H1 (cell line): ENCODE data around the gene APBA2. TPM values are rescaled to one million over a fixed set of nuclear protein-coding genes. Genes with fewer than 3 reads are reported as not detected.

Experiments used
- EP300 ChIP-seq, 2 experiments: IDR thresholded peaks; 1 replicate in 1 of 2; 2 replicates in 1 of 2; pipeline ENCODE4 v1.6.1; 2011 to 2012; ENCODE audit warnings: low read depth in 2 of 2, low read length in 2 of 2, mild to moderate bottlenecking in 2 of 2, borderline replicate concordance in 1 of 2, inconsistent platforms in 1 of 2, moderate library complexity in 1 of 2
- SP4 ChIP-seq: IDR thresholded peaks from 2 replicates; pipeline ENCODE4 v1.6.1; 2012; ENCODE audit warnings: low read length, inconsistent platforms
- USF2 ChIP-seq: IDR thresholded peaks from 2 replicates; pipeline ENCODE4 v1.6.1; 2011; ENCODE audit warnings: low read length, improper control_type of control experiment
- polyA plus RNA-seq, 7 experiments: library from polyadenylated mRNA; depleted of rRNA in 3 of 7; stranded (reverse) in 5 of 7; unstranded in 2 of 7; fragments of >200 nt in 5 of 7; fragments of 200-250 nt in 2 of 7; gene quantifications; 1 replicate in 5 of 7; 2 replicates in 1 of 7; 4 replicates in 1 of 7; pipeline versions ENCODE4 v1.2.1 to v1.2.3, GENCODE V29; 2011 to 2013; ENCODE audit warnings: missing spikeins in 2 of 7, mixed read lengths in 2 of 7
- total RNA-seq: library from RNA; stranded (reverse); fragmentation: NEBNext Ultra II Directional; extraction: Animal tissue kit (Norgen Biotek cat#: 25700); gene quantifications from 2 replicates; pipeline ENCODE4 v1.2.1, GENCODE V29; 2021

APBA2 gene
- total and polyA plus RNA-seq, 2 of the 8 experiments (the other 6 are each of a cell fraction or from before 2014, with no cell fraction given), result 15.5 to 19.0 TPM

DNA sequence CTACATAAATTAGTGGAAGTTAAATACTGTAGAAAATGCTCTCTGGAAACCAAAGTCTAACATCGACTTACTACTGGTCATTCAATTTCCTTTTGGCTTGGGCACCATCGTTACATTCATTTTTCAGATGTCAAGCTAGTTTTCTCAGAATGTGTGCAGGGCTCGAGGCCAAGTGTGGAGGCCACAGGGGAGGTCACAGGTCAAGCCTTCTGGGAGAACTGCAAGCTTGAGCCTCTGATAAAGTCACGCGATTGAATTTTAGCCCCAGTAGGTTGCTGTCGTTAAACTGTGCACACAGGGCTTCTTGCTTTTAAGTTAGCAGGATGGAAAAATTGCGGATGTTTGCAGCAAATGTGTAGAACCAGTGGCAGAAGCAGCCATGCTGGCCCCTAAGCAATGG, 182.2 kb downstream of the APBA2 start (continued):
- TF ChIP-seq EP300 (IDR thresholded peaks at IDR 0.05; ENCODE audit: borderline replicate concordance in 1 of 2, low read depth in 2 of 2, low read length in 2 of 2), result no peak
- TF ChIP-seq SP4, result no peak
- no peak for TF ChIP-seq USF2
